Measurements from ENCODE around the gene UBAC2. TPM values are rescaled to one million over a fixed set of nuclear protein-coding genes. Genes with fewer than 3 reads are reported as not detected.

The UBAC2 gene
- total RNA-seq, 1 donor from 2014 or later, result 32.7 TPM

GRCh38 chr13:99355267-99356011 lies 154.8 kb downstream of the UBAC2 start:
- no peak for DNase-seq (ENCODE audit: low spot score)

- no peak for DNase-seq (ENCODE audit: low spot score)
These were observed 155.3 kb downstream of the UBAC2 start for GRCh38 chr13:99356012-99356261.

GRCh38 chr13:99356262-99357091 lies 155.8 kb downstream of the UBAC2 start:
- peak; percentile 54 for DNase-seq (ENCODE audit: low spot score)

GRCh38 chr13:99357131-99357596 lies 156.5 kb downstream of the UBAC2 start:
- no peak for DNase-seq (ENCODE audit: low spot score)

GRCh38 chr13:99357941-99358340 lies 157.3 kb downstream of the UBAC2 start:
- no peak for DNase-seq (ENCODE audit: low spot score)

- no peak for DNase-seq (ENCODE audit: low spot score)
These were observed 158.9 kb downstream of the UBAC2 start for GRCh38 chr13:99359528-99359927.

- DNase-seq (ENCODE audit: low spot score), result no peak
These were observed 160.0 kb downstream of the UBAC2 start for GRCh38 chr13:99360696-99361095.

GRCh38 chr13:99361197-99361596 lies 160.5 kb downstream of the UBAC2 start:
- DNase-seq (ENCODE audit: low spot score), result no peak

GRCh38 chr13:99362362-99362761 lies 161.7 kb downstream of the UBAC2 start:
- no peak for DNase-seq (ENCODE audit: low spot score)

GRCh38 chr13:99363391-99363790 lies 162.7 kb downstream of the UBAC2 start:
- DNase-seq (ENCODE audit: low spot score), result no peak

- no peak for DNase-seq (ENCODE audit: low spot score)
These were observed 163.3 kb downstream of the UBAC2 start for GRCh38 chr13:99363949-99364348.

- no peak for DNase-seq (ENCODE audit: low spot score)
These were observed 165.7 kb downstream of the UBAC2 start for GRCh38 chr13:99366075-99366987.

GRCh38 chr13:99367106-99367616 lies 166.5 kb downstream of the UBAC2 start:
- peak; percentile 9 for DNase-seq (ENCODE audit: low spot score)

- no peak for DNase-seq (ENCODE audit: low spot score)
These were observed 167.2 kb downstream of the UBAC2 start for GRCh38 chr13:99367663-99368448.

GRCh38 chr13:99370481-99371275 lies 170.0 kb downstream of the UBAC2 start:
- DNase-seq (ENCODE audit: low spot score), result no peak

- DNase-seq (ENCODE audit: low spot score), result no peak
These were observed 171.3 kb downstream of the UBAC2 start for GRCh38 chr13:99371956-99372355.

GRCh38 chr13:99373436-99373835 lies 172.8 kb downstream of the UBAC2 start:
- no peak for DNase-seq (ENCODE audit: low spot score)

GRCh38 chr13:99374169-99374991 lies 173.7 kb downstream of the UBAC2 start:
- DNase-seq (ENCODE audit: low spot score), result no peak
